H9 (cell line): ENCODE data around the gene VWA8. TPM values are rescaled to one million over a fixed set of nuclear protein-coding genes. Genes with fewer than 3 reads are reported as not detected.

Experiments used
- DNase-seq: peaks from one replicate; pipeline ENCODE4 v3.0.0-alpha.2; 2017
- H2AFZ ChIP-seq: one replicate; pipeline ENCODE4 v1.6.1; 2013; ENCODE audit warnings: mild to moderate bottlenecking, low read length, control low read depth, moderate library complexity
- H2AK5ac ChIP-seq: 2 replicates; pipeline ENCODE4 v1.6.1; 2013; ENCODE audit warnings: low read length, control low read depth, mixed read lengths; ENCODE audit not compliant: insufficient read length
- H2BK120ac ChIP-seq: one replicate; pipeline ENCODE4 v1.6.1; 2013; ENCODE audit warnings: low read depth, mild to moderate bottlenecking, low read length, control low read depth, inconsistent platforms; ENCODE audit not compliant: poor library complexity, severe bottlenecking
- H2BK12ac ChIP-seq: 2 replicates; pipeline ENCODE4 v1.6.1; 2013; ENCODE audit warnings: low read length, control low read depth, mixed read lengths, low read depth; ENCODE audit not compliant: insufficient read length
- H2BK15ac ChIP-seq: 2 replicates; pipeline ENCODE4 v1.6.1; 2013; ENCODE audit warnings: low read depth, low read length, control low read depth
- H2BK20ac ChIP-seq: one replicate; pipeline ENCODE4 v1.6.1; 2013; ENCODE audit warnings: low read depth, mild to moderate bottlenecking, low read length, control low read depth, inconsistent platforms; ENCODE audit not compliant: poor library complexity, severe bottlenecking
- H2BK5ac ChIP-seq: 2 replicates; pipeline ENCODE4 v1.6.1; 2013; ENCODE audit warnings: low read length, control low read depth, mixed read lengths; ENCODE audit not compliant: insufficient read length
- H3K14ac ChIP-seq: 2 replicates; pipeline ENCODE4 v1.6.1; 2013; ENCODE audit warnings: low read length, control low read depth; ENCODE audit not compliant: insufficient read depth
- H3K18ac ChIP-seq: 2 replicates; pipeline ENCODE4 v1.6.1; 2013; ENCODE audit warnings: low read depth, mild to moderate bottlenecking, mixed read lengths, low read length, control low read depth; ENCODE audit not compliant: insufficient read length
- H3K23ac ChIP-seq: 2 replicates; pipeline ENCODE4 v1.6.1; 2013; ENCODE audit warnings: low read length, control low read depth, mixed read lengths, low read depth; ENCODE audit not compliant: insufficient read length
- H3K23me2 ChIP-seq: 2 replicates; pipeline ENCODE4 v1.6.1; 2013; ENCODE audit warnings: low read depth, mild to moderate bottlenecking, mixed read lengths, low read length, control low read depth; ENCODE audit not compliant: insufficient read length, poor library complexity, severe bottlenecking
- H3K27ac ChIP-seq: 2 replicates; pipeline ENCODE4 v1.5.1; 2013; ENCODE audit warnings: low read length, control low read depth, mixed read lengths, low read depth; ENCODE audit not compliant: insufficient read length
- H3K27me3 ChIP-seq: 2 replicates; pipeline ENCODE4 v1.6.1; 2013; ENCODE audit warnings: low read length, control low read depth, inconsistent platforms; ENCODE audit not compliant: insufficient read depth
- H3K4ac ChIP-seq: 2 replicates; pipeline ENCODE4 v1.6.1; 2013; ENCODE audit warnings: low read depth, mild to moderate bottlenecking, control low read depth, inconsistent platforms, low read length, moderate library complexity
- H3K4me1 ChIP-seq: 2 replicates; pipeline ENCODE4 v1.6.1; 2013; ENCODE audit warnings: low read length, control low read depth, inconsistent platforms; ENCODE audit not compliant: insufficient read depth
- H3K4me2 ChIP-seq: 2 replicates; pipeline ENCODE4 v1.6.1; 2013; ENCODE audit warnings: low read length, control low read depth, mixed read lengths; ENCODE audit not compliant: insufficient read length, insufficient read depth
- H3K56ac ChIP-seq: 2 replicates; pipeline ENCODE4 v1.6.1; 2013; ENCODE audit warnings: low read depth, mild to moderate bottlenecking, mixed read lengths, low read length, control low read depth; ENCODE audit not compliant: insufficient read length
- H3K79me1 ChIP-seq: 2 replicates; pipeline ENCODE4 v1.6.1; 2013; ENCODE audit warnings: low read depth, mild to moderate bottlenecking, moderate library complexity, low read length, control low read depth, inconsistent platforms; ENCODE audit not compliant: insufficient read depth, poor library complexity, severe bottlenecking
- H3K79me2 ChIP-seq: 2 replicates; pipeline ENCODE4 v1.6.1; 2013; ENCODE audit warnings: low read length, control low read depth, inconsistent platforms; ENCODE audit not compliant: insufficient read depth
- H3K9ac ChIP-seq: 2 replicates; pipeline ENCODE4 v1.6.1; 2013; ENCODE audit warnings: low read length, control low read depth, mixed read lengths; ENCODE audit not compliant: insufficient read length; ENCODE audit errors: extremely low read depth
- H3K9me3 ChIP-seq: one replicate; pipeline ENCODE4 v1.6.1; 2013; ENCODE audit warnings: low read depth, low read length, inconsistent platforms; ENCODE audit not compliant: control insufficient read depth
- H3T11ph ChIP-seq: one replicate; pipeline ENCODE4 v1.6.1; 2013; ENCODE audit warnings: mild to moderate bottlenecking, low read length, control low read depth, inconsistent platforms
- H4K20me1 ChIP-seq: one replicate; pipeline ENCODE4 v1.6.1; 2013; ENCODE audit not compliant: control insufficient read depth, insufficient read length, insufficient read depth
- H4K5ac ChIP-seq: 2 replicates; pipeline ENCODE4 v1.6.1; 2013; ENCODE audit warnings: low read depth, mild to moderate bottlenecking, mixed read lengths, low read length, control low read depth; ENCODE audit not compliant: insufficient read length
- H4K8ac ChIP-seq: replicated peaks from 2 replicates; pipeline ENCODE4 v1.6.1; 2013; ENCODE audit warnings: low read length, control low read depth, mixed read lengths, low read depth; ENCODE audit not compliant: insufficient read length
- H4K91ac ChIP-seq: 2 replicates; pipeline ENCODE4 v1.6.1; 2013; ENCODE audit warnings: low read depth, mild to moderate bottlenecking, moderate library complexity, mixed read lengths, low read length, control low read depth; ENCODE audit not compliant: insufficient read length
- H3K27ac Mint-ChIP-seq, 3 experiments: 2 replicates in 2 of 3; 3 replicates in 1 of 3; pipeline ENCODE4 v1.8.0; 2020 to 2021; ENCODE audit warnings: mixed read lengths in 3 of 3, mild to moderate bottlenecking in 1 of 3, moderate library complexity in 1 of 3
- H3K27me3 Mint-ChIP-seq: 2 replicates; pipeline ENCODE4 v1.8.0; 2021; ENCODE audit warnings: low read depth, mild to moderate bottlenecking, moderate library complexity, mixed read lengths
- H3K36me3 Mint-ChIP-seq, 3 experiments: 2 replicates in 2 of 3; 3 replicates in 1 of 3; pipeline ENCODE4 v1.8.0; 2020 to 2021; ENCODE audit warnings: low read depth in 3 of 3, mixed read lengths in 3 of 3; ENCODE audit not compliant: insufficient read depth in 1 of 3
- H3K4me1 Mint-ChIP-seq, 2 experiments: 2 replicates each; pipeline ENCODE4 v1.8.0; 2020; ENCODE audit warnings: mixed read lengths in 2 of 2
- H3K4me3 Mint-ChIP-seq, 2 experiments: 2 replicates in 1 of 2; 3 replicates in 1 of 2; pipeline ENCODE4 v1.8.0; 2020 to 2021; ENCODE audit warnings: mild to moderate bottlenecking in 2 of 2, mixed read lengths in 2 of 2, moderate library complexity in 1 of 2
- H3K9me3 Mint-ChIP-seq, 2 experiments: 2 replicates in 1 of 2; 3 replicates in 1 of 2; pipeline ENCODE4 v1.8.0; 2020; ENCODE audit warnings: mild to moderate bottlenecking in 2 of 2, mixed read lengths in 2 of 2, moderate library complexity in 1 of 2
- CTCF ChIP-seq: fragments of 200-600 bp; sonication (generic); conservative IDR thresholded peaks from 3 replicates; pipeline ENCODE4 v1.8.0; 2021; ENCODE audit warnings: antibody characterized with exemption, mild to moderate bottlenecking
- WGBS: extraction: QIAGEN DNeasy Blood & Tissue Kit; methylation state at CpG from one replicate; pipeline ENCODE4 v1.1.7; 2013; ENCODE audit warnings: missing lambda C conversion rate, low lambda C conversion rate, mixed read lengths; ENCODE audit not compliant: insufficient read length; ENCODE audit errors: extremely low coverage; 5-methylcytosine and 5-hydroxymethylcytosine counted together
- total RNA-seq: library from RNA; stranded (reverse); gene quantifications from 2 replicates; pipeline ENCODE4 v1.2.1, GENCODE V29; 2021

The VWA8 gene
- total RNA-seq, 1 experiment from 2014 or later, result 17.4 TPM

GRCh38 chr13:41627425-41627824 lies 333.5 kb downstream of the VWA8 start:
- Histone ChIP-seq H2BK5ac (no peak overlapping the region), H2BK15ac (no peak overlapping the region), H3K14ac (no peak overlapping the region), H4K8ac (no peak overlapping the region), H3K9me3 (no peaks in the 10 kb centered on the region), H4K20me1 (no peaks in the 10 kb centered on the region), H3K4me2 (no peak overlapping the region), H3K56ac (no peak overlapping the region), H2AK5ac (no peak overlapping the region), H3K27ac (no peak overlapping the region), H3K9ac (no peak overlapping the region), H3T11ph (no peak overlapping the region), H2AFZ (no peak overlapping the region), H3K27me3 (no peaks in the 10 kb centered on the region), H2BK12ac (no peak overlapping the region), H3K79me2 (no peaks in the 10 kb centered on the region), H3K79me1 (no peaks in the 10 kb centered on the region), H3K18ac (no peak overlapping the region), H2BK120ac (no peak overlapping the region), H3K23ac (no peak overlapping the region), H3K4ac (no peak overlapping the region), H2BK20ac (no peak overlapping the region), H3K23me2 (no peaks in the 10 kb centered on the region), H4K91ac (no peak overlapping the region), H3K4me1 (no peaks in the 10 kb centered on the region), H4K5ac (no peak overlapping the region)
- no CpG with 5 or more reads among the region's 5 CpGs for WGBS
- Mint-ChIP-seq H3K4me3 (no peak overlapping the region), H3K27me3 (no peaks in the 10 kb centered on the region), H3K9me3 (no peaks in the 10 kb centered on the region; a peak in 2 of 5 replicates), H3K27ac (no peak overlapping the region; a peak in 1 of 7 replicates), H3K4me1 (no peaks in the 10 kb centered on the region), H3K36me3 (peaks cover 0 to 4% (median 0%) of the 10 kb centered on the region in 3 experiments; a peak in 3 of 7 replicates)
- DNase-seq, result no peak
- no peak for TF ChIP-seq CTCF
